Keratinocyte (primary cell): ENCODE data around the gene MARS1. TPM values are rescaled to one million over a fixed set of nuclear protein-coding genes. Genes with fewer than 3 reads are reported as not detected.

Source experiments
- DNase-seq: peaks from one replicate; pipeline ENCODE4 v3.0.0-alpha.2; 2011; ENCODE audit warnings: low read depth, missing footprints, low spot score
- FAIRE-seq: peaks from 2 replicates; lab custom pipeline; 2011; peaks lifted over from hg19 to GRCh38; lab: Jason Lieb, UNC
- H2AFZ ChIP-seq: 2 replicates; pipeline ENCODE4 v1.6.0; 2012; ENCODE audit warnings: low read length, control low read depth, inconsistent platforms; ENCODE audit not compliant: control insufficient read depth
- H3K27ac ChIP-seq: 2 replicates; pipeline ENCODE4 v1.5.1; 2011; ENCODE audit warnings: low read length; ENCODE audit not compliant: control insufficient read depth, insufficient read depth
- H3K27me3 ChIP-seq: 3 replicates; pipeline ENCODE4 v1.6.0; 2011; ENCODE audit warnings: low read length; ENCODE audit not compliant: control insufficient read depth, insufficient read depth; ENCODE audit errors: extremely low read depth
- H3K36me3 ChIP-seq, 2 experiments: 2 replicates in 1 of 2; 3 replicates in 1 of 2; pipeline ENCODE4 v1.5.1; 2011; ENCODE audit warnings: low read length in 2 of 2, mild to moderate bottlenecking in 1 of 2; ENCODE audit not compliant: control insufficient read depth in 2 of 2, insufficient read depth in 2 of 2; ENCODE audit errors: extremely low read depth in 1 of 2
- H3K4me1 ChIP-seq: 3 replicates; pipeline ENCODE4 v1.5.1; 2011; ENCODE audit warnings: low read length; ENCODE audit not compliant: control insufficient read depth, insufficient read depth; ENCODE audit errors: extremely low read depth
- H3K4me2 ChIP-seq: 3 replicates; pipeline ENCODE4 v1.6.0; 2011; ENCODE audit warnings: low read depth, low read length; ENCODE audit not compliant: control insufficient read depth, insufficient read depth; ENCODE audit errors: extremely low read depth
- H3K4me3 ChIP-seq, 3 experiments: fragments of 200-600 bp in 1 of 3; sonication (generic) in 1 of 3; 2 replicates in 2 of 3; 3 replicates in 1 of 3; pipeline ENCODE4 v1.5.1; 2011 to 2016; ENCODE audit warnings: low read length in 3 of 3, mild to moderate bottlenecking in 3 of 3, control low read depth in 2 of 3, inconsistent platforms in 1 of 3, low read depth in 1 of 3, mixed read lengths in 1 of 3, mixed run types in 1 of 3, moderate library complexity in 1 of 3; ENCODE audit not compliant: control insufficient read depth in 2 of 3, insufficient read depth in 2 of 3; ENCODE audit errors: extremely low read depth in 1 of 3
- H3K79me2 ChIP-seq: 2 replicates; pipeline ENCODE4 v1.6.0; 2012; ENCODE audit warnings: low read length; ENCODE audit not compliant: control insufficient read depth, insufficient read depth
- H3K9ac ChIP-seq: 3 replicates; pipeline ENCODE4 v1.6.0; 2011; ENCODE audit warnings: low read length; ENCODE audit not compliant: control insufficient read depth, insufficient read depth; ENCODE audit errors: extremely low read depth
- H3K9me1 ChIP-seq: 3 replicates; pipeline ENCODE4 v1.6.0; 2011; ENCODE audit warnings: low read length; ENCODE audit not compliant: control insufficient read depth, insufficient read depth; ENCODE audit errors: extremely low read depth
- H3K9me3 ChIP-seq: 2 replicates; pipeline ENCODE4 v1.5.1; 2012; ENCODE audit warnings: low read depth, low read length; ENCODE audit not compliant: control insufficient read depth
- H4K20me1 ChIP-seq: 3 replicates; pipeline ENCODE4 v1.6.0; 2011; ENCODE audit warnings: low read length; ENCODE audit not compliant: control insufficient read depth, insufficient read depth; ENCODE audit errors: extremely low read depth
- CTCF ChIP-seq, 3 experiments: IDR thresholded peaks in 1 of 3; conservative IDR thresholded peaks in 1 of 3; optimal IDR thresholded peaks in 1 of 3; 2 replicates in 2 of 3; 3 replicates in 1 of 3; pipeline versions ENCODE3 to v1.5.1; 2011; ENCODE audit warnings: low read length in 3 of 3, mild to moderate bottlenecking in 3 of 3, moderate library complexity in 2 of 3, control low read depth in 1 of 3, inconsistent platforms in 1 of 3; ENCODE audit not compliant: insufficient read depth in 2 of 3; ENCODE audit errors: extremely low read depth in 1 of 3
- EZH2 ChIP-seq: IDR thresholded peaks from one replicate; pipeline ENCODE4 v1.6.1; 2012; ENCODE audit warnings: inconsistent platforms, mild to moderate bottlenecking, low read length, moderate library complexity
- dilution Hi-C: fragments of 300-500 bp; cut with MboI; formaldehyde crosslinking; loops from one replicate; pipeline ENCODE4 v1.7.0; 2020; ENCODE audit warnings: low sequenced_read_pairs; ENCODE audit not compliant: extremely low pct_ligation_motif_present
- polyA plus RNA-seq, 5 experiments: library from polyadenylated mRNA; depleted of rRNA in 3 of 5; stranded (reverse) in 3 of 5; stranded (forward) in 1 of 5; unstranded in 1 of 5; fragments of >200 nt; gene quantifications; 1 replicate in 1 of 5; 2 replicates in 3 of 5; 3 replicates in 1 of 5; pipeline versions ENCODE4 v1.2.1 to v1.2.3, GENCODE V29; 2011 to 2012; ENCODE audit warnings: missing spikeins in 2 of 5, low read depth in 1 of 5, low replicate concordance in 1 of 5

MARS1 gene
- polyA plus RNA-seq, 1 donor (not counting 4 experiments of a cell fraction or from before 2014, with no cell fraction given), result 125 TPM

GRCh38 chr12:57476993-57477709, 10.7 kb upstream of the MARS1 start:
- Histone ChIP-seq H3K27ac (no peak overlapping the region), H3K27me3 (peaks cover 75% of the 10 kb centered on the region)

GRCh38 chr12:57477710-57478681, 9.9 kb upstream of the MARS1 start:
- Histone ChIP-seq H3K4me2 (no peak overlapping the region), H3K9me3 (no peaks in the 10 kb centered on the region), H3K79me2 (no peaks in the 10 kb centered on the region), H3K9me1 (no peaks in the 10 kb centered on the region), H3K27me3 (peaks cover 67% of the 10 kb centered on the region), H3K27ac (no peak overlapping the region), H4K20me1 (no peaks in the 10 kb centered on the region), H3K36me3 (no peaks in the 10 kb centered on the region), H3K9ac (no peak overlapping the region), H3K4me1 (peaks cover 3% of the 10 kb centered on the region), H3K4me3 (no peak overlapping the region), H2AFZ (no peak overlapping the region)
- dilution Hi-C loops, result no loop called here
- TF ChIP-seq CTCF (optimal IDR thresholded peaks at IDR 0.05 in 1 of 3, IDR thresholded peaks at IDR 0.05 in 1 of 3, conservative IDR thresholded peaks at IDR 0.05 in 1 of 3; ENCODE audit: extremely low read depth in 1 of 3, insufficient read depth in 2 of 3, low read length in 3 of 3), result no peak
- TF ChIP-seq EZH2, result peak; percentile 18
- no peak for DNase-seq
- FAIRE-seq, result no peak

More at GRCh38 chr12:57476993-57477709, 10.7 kb upstream of the MARS1 start:
- dilution Hi-C loops, result no loop called here
- TF ChIP-seq CTCF (optimal IDR thresholded peaks at IDR 0.05 in 1 of 3, IDR thresholded peaks at IDR 0.05 in 1 of 3, conservative IDR thresholded peaks at IDR 0.05 in 1 of 3; ENCODE audit: extremely low read depth in 1 of 3, insufficient read depth in 2 of 3, low read length in 3 of 3), result no peak
- TF ChIP-seq EZH2, result peak; percentile 6
- Histone ChIP-seq H3K36me3 (no peaks in the 10 kb centered on the region), H4K20me1 (no peaks in the 10 kb centered on the region), H3K4me2 (no peak overlapping the region), H3K79me2 (no peaks in the 10 kb centered on the region), H3K9ac (no peak overlapping the region), H3K9me1 (no peaks in the 10 kb centered on the region), H3K4me3 (no peak overlapping the region), H3K4me1 (peaks cover 3% of the 10 kb centered on the region), H2AFZ (no peak overlapping the region), H3K9me3 (no peaks in the 10 kb centered on the region)
- FAIRE-seq, result no peak
- DNase-seq, result no peak
